H9 (cell line): ENCODE data around the gene ULBP3. TPM values are rescaled to one million over a fixed set of nuclear protein-coding genes. Genes with fewer than 3 reads are reported as not detected.

ENCODE experiments used
- DNase-seq: peaks from one replicate; pipeline ENCODE4 v3.0.0-alpha.2; 2017
- H2AFZ ChIP-seq: one replicate; pipeline ENCODE4 v1.6.1; 2013; ENCODE audit warnings: mild to moderate bottlenecking, low read length, control low read depth, moderate library complexity
- H2AK5ac ChIP-seq: 2 replicates; pipeline ENCODE4 v1.6.1; 2013; ENCODE audit warnings: low read length, control low read depth, mixed read lengths; ENCODE audit not compliant: insufficient read length
- H2BK120ac ChIP-seq: one replicate; pipeline ENCODE4 v1.6.1; 2013; ENCODE audit warnings: low read depth, mild to moderate bottlenecking, low read length, control low read depth, inconsistent platforms; ENCODE audit not compliant: poor library complexity, severe bottlenecking
- H2BK12ac ChIP-seq: 2 replicates; pipeline ENCODE4 v1.6.1; 2013; ENCODE audit warnings: low read length, control low read depth, mixed read lengths, low read depth; ENCODE audit not compliant: insufficient read length
- H2BK15ac ChIP-seq: 2 replicates; pipeline ENCODE4 v1.6.1; 2013; ENCODE audit warnings: low read depth, low read length, control low read depth
- H2BK20ac ChIP-seq: one replicate; pipeline ENCODE4 v1.6.1; 2013; ENCODE audit warnings: low read depth, mild to moderate bottlenecking, low read length, control low read depth, inconsistent platforms; ENCODE audit not compliant: poor library complexity, severe bottlenecking
- H2BK5ac ChIP-seq: 2 replicates; pipeline ENCODE4 v1.6.1; 2013; ENCODE audit warnings: low read length, control low read depth, mixed read lengths; ENCODE audit not compliant: insufficient read length
- H3K14ac ChIP-seq: 2 replicates; pipeline ENCODE4 v1.6.1; 2013; ENCODE audit warnings: low read length, control low read depth; ENCODE audit not compliant: insufficient read depth
- H3K18ac ChIP-seq: 2 replicates; pipeline ENCODE4 v1.6.1; 2013; ENCODE audit warnings: low read depth, mild to moderate bottlenecking, mixed read lengths, low read length, control low read depth; ENCODE audit not compliant: insufficient read length
- H3K23ac ChIP-seq: 2 replicates; pipeline ENCODE4 v1.6.1; 2013; ENCODE audit warnings: low read length, control low read depth, mixed read lengths, low read depth; ENCODE audit not compliant: insufficient read length
- H3K23me2 ChIP-seq: 2 replicates; pipeline ENCODE4 v1.6.1; 2013; ENCODE audit warnings: low read depth, mild to moderate bottlenecking, mixed read lengths, low read length, control low read depth; ENCODE audit not compliant: insufficient read length, poor library complexity, severe bottlenecking
- H3K27ac ChIP-seq: 2 replicates; pipeline ENCODE4 v1.5.1; 2013; ENCODE audit warnings: low read length, control low read depth, mixed read lengths, low read depth; ENCODE audit not compliant: insufficient read length
- H3K27me3 ChIP-seq: 2 replicates; pipeline ENCODE4 v1.6.1; 2013; ENCODE audit warnings: low read length, control low read depth, inconsistent platforms; ENCODE audit not compliant: insufficient read depth
- H3K4ac ChIP-seq: 2 replicates; pipeline ENCODE4 v1.6.1; 2013; ENCODE audit warnings: low read depth, mild to moderate bottlenecking, control low read depth, inconsistent platforms, low read length, moderate library complexity
- H3K4me1 ChIP-seq: 2 replicates; pipeline ENCODE4 v1.6.1; 2013; ENCODE audit warnings: low read length, control low read depth, inconsistent platforms; ENCODE audit not compliant: insufficient read depth
- H3K4me2 ChIP-seq: 2 replicates; pipeline ENCODE4 v1.6.1; 2013; ENCODE audit warnings: low read length, control low read depth, mixed read lengths; ENCODE audit not compliant: insufficient read length, insufficient read depth
- H3K56ac ChIP-seq: 2 replicates; pipeline ENCODE4 v1.6.1; 2013; ENCODE audit warnings: low read depth, mild to moderate bottlenecking, mixed read lengths, low read length, control low read depth; ENCODE audit not compliant: insufficient read length
- H3K79me1 ChIP-seq: 2 replicates; pipeline ENCODE4 v1.6.1; 2013; ENCODE audit warnings: low read depth, mild to moderate bottlenecking, moderate library complexity, low read length, control low read depth, inconsistent platforms; ENCODE audit not compliant: insufficient read depth, poor library complexity, severe bottlenecking
- H3K79me2 ChIP-seq: 2 replicates; pipeline ENCODE4 v1.6.1; 2013; ENCODE audit warnings: low read length, control low read depth, inconsistent platforms; ENCODE audit not compliant: insufficient read depth
- H3K9ac ChIP-seq: 2 replicates; pipeline ENCODE4 v1.6.1; 2013; ENCODE audit warnings: low read length, control low read depth, mixed read lengths; ENCODE audit not compliant: insufficient read length; ENCODE audit errors: extremely low read depth
- H3K9me3 ChIP-seq: one replicate; pipeline ENCODE4 v1.6.1; 2013; ENCODE audit warnings: low read depth, low read length, inconsistent platforms; ENCODE audit not compliant: control insufficient read depth
- H3T11ph ChIP-seq: one replicate; pipeline ENCODE4 v1.6.1; 2013; ENCODE audit warnings: mild to moderate bottlenecking, low read length, control low read depth, inconsistent platforms
- H4K20me1 ChIP-seq: one replicate; pipeline ENCODE4 v1.6.1; 2013; ENCODE audit not compliant: control insufficient read depth, insufficient read length, insufficient read depth
- H4K5ac ChIP-seq: 2 replicates; pipeline ENCODE4 v1.6.1; 2013; ENCODE audit warnings: low read depth, mild to moderate bottlenecking, mixed read lengths, low read length, control low read depth; ENCODE audit not compliant: insufficient read length
- H4K8ac ChIP-seq: replicated peaks from 2 replicates; pipeline ENCODE4 v1.6.1; 2013; ENCODE audit warnings: low read length, control low read depth, mixed read lengths, low read depth; ENCODE audit not compliant: insufficient read length
- H4K91ac ChIP-seq: 2 replicates; pipeline ENCODE4 v1.6.1; 2013; ENCODE audit warnings: low read depth, mild to moderate bottlenecking, moderate library complexity, mixed read lengths, low read length, control low read depth; ENCODE audit not compliant: insufficient read length
- H3K27ac Mint-ChIP-seq, 3 experiments: 2 replicates in 2 of 3; 3 replicates in 1 of 3; pipeline ENCODE4 v1.8.0; 2020 to 2021; ENCODE audit warnings: mixed read lengths in 3 of 3, mild to moderate bottlenecking in 1 of 3, moderate library complexity in 1 of 3
- H3K27me3 Mint-ChIP-seq: 2 replicates; pipeline ENCODE4 v1.8.0; 2021; ENCODE audit warnings: low read depth, mild to moderate bottlenecking, moderate library complexity, mixed read lengths
- H3K36me3 Mint-ChIP-seq, 3 experiments: 2 replicates in 2 of 3; 3 replicates in 1 of 3; pipeline ENCODE4 v1.8.0; 2020 to 2021; ENCODE audit warnings: low read depth in 3 of 3, mixed read lengths in 3 of 3; ENCODE audit not compliant: insufficient read depth in 1 of 3
- H3K4me1 Mint-ChIP-seq, 2 experiments: 2 replicates each; pipeline ENCODE4 v1.8.0; 2020; ENCODE audit warnings: mixed read lengths in 2 of 2
- H3K4me3 Mint-ChIP-seq, 2 experiments: 2 replicates in 1 of 2; 3 replicates in 1 of 2; pipeline ENCODE4 v1.8.0; 2020 to 2021; ENCODE audit warnings: mild to moderate bottlenecking in 2 of 2, mixed read lengths in 2 of 2, moderate library complexity in 1 of 2
- H3K9me3 Mint-ChIP-seq, 2 experiments: 2 replicates in 1 of 2; 3 replicates in 1 of 2; pipeline ENCODE4 v1.8.0; 2020; ENCODE audit warnings: mild to moderate bottlenecking in 2 of 2, mixed read lengths in 2 of 2, moderate library complexity in 1 of 2
- CTCF ChIP-seq: fragments of 200-600 bp; sonication (generic); conservative IDR thresholded peaks from 3 replicates; pipeline ENCODE4 v1.8.0; 2021; ENCODE audit warnings: antibody characterized with exemption, mild to moderate bottlenecking
- WGBS: extraction: QIAGEN DNeasy Blood & Tissue Kit; methylation state at CpG from one replicate; pipeline ENCODE4 v1.1.7; 2013; ENCODE audit warnings: missing lambda C conversion rate, low lambda C conversion rate, mixed read lengths; ENCODE audit not compliant: insufficient read length; ENCODE audit errors: extremely low coverage; 5-methylcytosine and 5-hydroxymethylcytosine counted together
- total RNA-seq: library from RNA; stranded (reverse); gene quantifications from 2 replicates; pipeline ENCODE4 v1.2.1, GENCODE V29; 2021

The ULBP3 gene
- total RNA-seq, 1 experiment from 2014 or later = 5.8 TPM

GRCh38 chr6:150027806-150028565, 40.9 kb downstream of the ULBP3 start:
- Histone ChIP-seq H2BK15ac (no peak overlapping the region), H4K5ac (no peak overlapping the region), H3K23me2 (no peaks in the 10 kb centered on the region), H3K9me3 (no peaks in the 10 kb centered on the region), H2BK5ac (no peak overlapping the region), H3K4ac (no peak overlapping the region), H3K4me1 (no peaks in the 10 kb centered on the region), H2BK20ac (no peak overlapping the region), H3K9ac (no peak overlapping the region), H2AFZ (no peak overlapping the region), H3K18ac (no peak overlapping the region), H2BK120ac (no peak overlapping the region), H4K8ac (no peak overlapping the region), H2BK12ac (no peak overlapping the region), H3K79me1 (no peaks in the 10 kb centered on the region), H3K14ac (no peak overlapping the region), H3K4me2 (no peak overlapping the region), H3K56ac (no peak overlapping the region), H3T11ph (no peak overlapping the region), H4K20me1 (no peaks in the 10 kb centered on the region), H3K27ac (no peak overlapping the region), H3K27me3 (peaks cover 2% of the 10 kb centered on the region; the same call in 1 of the 2 replicates), H4K91ac (no peak overlapping the region), H2AK5ac (no peak overlapping the region), H3K23ac (no peak overlapping the region), H3K79me2 (no peaks in the 10 kb centered on the region)
- no peaks in the 10 kb centered on the region for H3K9me3 Mint-ChIP-seq
- peaks cover 6 to 9% of the 10 kb centered on the region in 2 experiments; a peak in 3 of 4 replicates for H3K4me1 Mint-ChIP-seq
- TF ChIP-seq CTCF = no peak
- WGBS = no CpG with 5 or more reads among the region's 6 CpGs
- no peak for DNase-seq
- H3K36me3 Mint-ChIP-seq = no peaks in the 10 kb centered on the region
- H3K27ac Mint-ChIP-seq = no peak overlapping the region; a peak in 1 of 7 replicates
- H3K4me3 Mint-ChIP-seq = no peak overlapping the region
- H3K27me3 Mint-ChIP-seq = peaks cover 40% of the 10 kb centered on the region
